Astrocyte (in vitro differentiated cells and primary cell): Measurements from ENCODE around the gene ASB18. TPM values are rescaled to one million over a fixed set of nuclear protein-coding genes. Genes with fewer than 3 reads are reported as not detected.

ENCODE experiments used
- DNase-seq: peaks from one replicate; pipeline ENCODE4 v3.0.0-alpha.2; 2010; ENCODE audit warnings: low read depth
- FAIRE-seq: peaks from 2 replicates; lab custom pipeline; 2011; peaks lifted over from hg19 to GRCh38; lab: Jason Lieb, UNC
- H2AFZ ChIP-seq: 2 replicates; pipeline ENCODE4 v1.6.0; 2012; ENCODE audit warnings: low read depth, low read length, inconsistent platforms
- H3K27ac ChIP-seq: 2 replicates; pipeline ENCODE4 v1.5.1; 2011; ENCODE audit warnings: low read depth, low read length, inconsistent platforms
- H3K27me3 ChIP-seq: 2 replicates; pipeline ENCODE4 v1.6.0; 2011; ENCODE audit warnings: low read length, inconsistent platforms; ENCODE audit not compliant: insufficient read depth
- H3K36me3 ChIP-seq: 2 replicates; pipeline ENCODE4 v1.5.1; 2011; ENCODE audit warnings: low read length, inconsistent platforms; ENCODE audit not compliant: insufficient read depth
- H3K4me1 ChIP-seq: 2 replicates; pipeline ENCODE4 v1.5.1; 2011; ENCODE audit warnings: low read length, inconsistent platforms; ENCODE audit not compliant: insufficient read depth
- H3K4me2 ChIP-seq: 2 replicates; pipeline ENCODE4 v1.6.0; 2012; ENCODE audit warnings: low read length, inconsistent platforms
- H3K4me3 ChIP-seq: 2 replicates; pipeline ENCODE4 v1.5.1; 2011; ENCODE audit warnings: low read depth, mild to moderate bottlenecking, low read length, inconsistent platforms; ENCODE audit not compliant: insufficient read depth
- H3K79me2 ChIP-seq: 2 replicates; pipeline ENCODE4 v1.6.0; 2012; ENCODE audit warnings: mild to moderate bottlenecking, low read length, inconsistent platforms; ENCODE audit not compliant: insufficient read depth
- H3K9ac ChIP-seq: 2 replicates; pipeline ENCODE4 v1.6.0; 2012; ENCODE audit warnings: mild to moderate bottlenecking, low read length, inconsistent platforms
- H3K9me3 ChIP-seq: 2 replicates; pipeline ENCODE4 v1.5.1; 2012; ENCODE audit warnings: low read depth, mild to moderate bottlenecking, low read length, inconsistent platforms; ENCODE audit not compliant: insufficient read depth
- H4K20me1 ChIP-seq: 2 replicates; pipeline ENCODE4 v1.6.0; 2012; ENCODE audit warnings: low read length, inconsistent platforms; ENCODE audit not compliant: insufficient read depth
- H3K27ac Mint-ChIP-seq: one replicate; pipeline ENCODE4 v1.8.0; 2021; ENCODE audit warnings: mild to moderate bottlenecking, mixed read lengths; ENCODE audit not compliant: unreplicated experiment
- H3K27me3 Mint-ChIP-seq: one replicate; pipeline ENCODE4 v1.8.0; 2021; ENCODE audit warnings: low read depth, mixed read lengths; ENCODE audit not compliant: unreplicated experiment
- H3K36me3 Mint-ChIP-seq: one replicate; pipeline ENCODE4 v1.8.0; 2021; ENCODE audit warnings: low read depth, mixed read lengths; ENCODE audit not compliant: unreplicated experiment
- H3K4me1 Mint-ChIP-seq: one replicate; pipeline ENCODE4 v1.8.0; 2021; ENCODE audit warnings: low read depth, mixed read lengths; ENCODE audit not compliant: unreplicated experiment
- H3K4me3 Mint-ChIP-seq: one replicate; pipeline ENCODE4 v1.8.0; 2021; ENCODE audit warnings: mild to moderate bottlenecking, moderate library complexity, mixed read lengths; ENCODE audit not compliant: unreplicated experiment
- H3K9me3 Mint-ChIP-seq: one replicate; pipeline ENCODE4 v1.8.0; 2021; ENCODE audit warnings: mild to moderate bottlenecking, mixed read lengths; ENCODE audit not compliant: unreplicated experiment
- EZH2 ChIP-seq: IDR thresholded peaks from 2 replicates; pipeline ENCODE4 v1.6.1; 2012; ENCODE audit warnings: mild to moderate bottlenecking, low read length, inconsistent platforms; ENCODE audit not compliant: insufficient read depth
- total RNA-seq: library from RNA; stranded (reverse); gene quantifications from 2 replicates; pipeline ENCODE4 v1.2.1, GENCODE V29; 2021
- TF ChIP-seq, protein P1 (sequence below): IDR thresholded peaks from 2 replicates; pipeline ENCODE4 v1.5.1; 2011; ENCODE audit warnings: low read depth, mild to moderate bottlenecking, inconsistent platforms, low read length, moderate library complexity; ENCODE audit not compliant: insufficient read depth

ASB18 gene
- total RNA-seq, 1 donor from 2014 or later = not detected

DNA sequence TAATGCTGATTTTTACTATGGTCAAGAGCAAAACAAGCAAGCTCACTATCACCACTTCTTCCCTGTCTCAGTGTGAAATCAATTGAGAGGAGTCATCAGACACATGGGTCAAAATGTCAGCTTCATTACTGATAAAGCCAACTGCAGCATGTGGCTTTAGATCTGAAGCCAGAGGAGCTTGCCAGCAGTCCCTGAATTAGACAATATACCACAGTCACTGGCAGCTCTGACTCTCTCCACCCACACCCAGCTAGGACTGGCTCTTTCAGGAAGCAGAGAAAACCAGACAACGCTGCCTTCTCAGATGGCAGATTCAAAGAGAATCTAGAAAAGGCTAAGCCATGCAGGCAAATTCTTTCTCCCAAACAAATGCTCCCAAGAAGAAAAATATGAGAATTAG is 20.0 kb upstream of the ASB18 start:
- Mint-ChIP-seq H3K4me3 (no peak overlapping the region), H3K36me3 (no peaks in the 10 kb centered on the region), H3K9me3 (peaks cover 11% of the 10 kb centered on the region), H3K27me3 (peaks cover 21% of the 10 kb centered on the region), H3K4me1 (peaks cover 4% of the 10 kb centered on the region), H3K27ac (no peak overlapping the region)
- H3K4me1 ChIP-seq = no peaks in the 10 kb centered on the region
- no peaks in the 10 kb centered on the region for H3K79me2 ChIP-seq
- H3K4me2 ChIP-seq = no peak overlapping the region
- no peak overlapping the region for H3K9ac ChIP-seq
- TF ChIP-seq EZH2 = no peak
- TF ChIP-seq, protein P1, sequence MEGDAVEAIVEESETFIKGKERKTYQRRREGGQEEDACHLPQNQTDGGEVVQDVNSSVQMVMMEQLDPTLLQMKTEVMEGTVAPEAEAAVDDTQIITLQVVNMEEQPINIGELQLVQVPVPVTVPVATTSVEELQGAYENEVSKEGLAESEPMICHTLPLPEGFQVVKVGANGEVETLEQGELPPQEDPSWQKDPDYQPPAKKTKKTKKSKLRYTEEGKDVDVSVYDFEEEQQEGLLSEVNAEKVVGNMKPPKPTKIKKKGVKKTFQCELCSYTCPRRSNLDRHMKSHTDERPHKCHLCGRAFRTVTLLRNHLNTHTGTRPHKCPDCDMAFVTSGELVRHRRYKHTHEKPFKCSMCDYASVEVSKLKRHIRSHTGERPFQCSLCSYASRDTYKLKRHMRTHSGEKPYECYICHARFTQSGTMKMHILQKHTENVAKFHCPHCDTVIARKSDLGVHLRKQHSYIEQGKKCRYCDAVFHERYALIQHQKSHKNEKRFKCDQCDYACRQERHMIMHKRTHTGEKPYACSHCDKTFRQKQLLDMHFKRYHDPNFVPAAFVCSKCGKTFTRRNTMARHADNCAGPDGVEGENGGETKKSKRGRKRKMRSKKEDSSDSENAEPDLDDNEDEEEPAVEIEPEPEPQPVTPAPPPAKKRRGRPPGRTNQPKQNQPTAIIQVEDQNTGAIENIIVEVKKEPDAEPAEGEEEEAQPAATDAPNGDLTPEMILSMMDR = no peak
- no peaks in the 10 kb centered on the region for H4K20me1 ChIP-seq
- no peak overlapping the region for H3K27ac ChIP-seq
- DNase-seq = no peak
- no peaks in the 10 kb centered on the region for H3K9me3 ChIP-seq
- H3K27me3 ChIP-seq = no peaks in the 10 kb centered on the region
- no peak overlapping the region for H3K4me3 ChIP-seq
- no peak overlapping the region for H2AFZ ChIP-seq
- H3K36me3 ChIP-seq = no peaks in the 10 kb centered on the region
- no peak for FAIRE-seq

DNA sequence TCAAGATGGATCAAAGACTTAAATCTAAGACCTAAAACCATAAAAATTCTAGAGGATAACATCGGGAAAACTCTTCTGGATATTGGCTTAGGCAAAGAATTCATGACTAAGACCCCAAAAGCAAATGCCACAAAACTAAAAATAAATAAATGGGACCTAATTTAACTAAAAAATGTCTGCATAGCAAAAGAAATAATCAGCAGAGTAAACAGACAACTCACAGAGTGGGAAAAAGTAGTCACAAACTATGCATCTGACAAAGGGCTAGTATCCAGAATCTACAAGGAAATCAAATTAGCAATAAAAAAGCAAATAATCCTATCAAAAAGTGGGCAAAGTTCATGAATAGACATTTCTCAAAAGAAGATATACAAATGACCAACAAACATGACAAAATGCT is 18.2 kb upstream of the ASB18 start:
- no peak for TF ChIP-seq EZH2
- TF ChIP-seq, protein P1 = no peak
- FAIRE-seq = no peak
- no peaks in the 10 kb centered on the region for H3K4me1 ChIP-seq

DNA sequence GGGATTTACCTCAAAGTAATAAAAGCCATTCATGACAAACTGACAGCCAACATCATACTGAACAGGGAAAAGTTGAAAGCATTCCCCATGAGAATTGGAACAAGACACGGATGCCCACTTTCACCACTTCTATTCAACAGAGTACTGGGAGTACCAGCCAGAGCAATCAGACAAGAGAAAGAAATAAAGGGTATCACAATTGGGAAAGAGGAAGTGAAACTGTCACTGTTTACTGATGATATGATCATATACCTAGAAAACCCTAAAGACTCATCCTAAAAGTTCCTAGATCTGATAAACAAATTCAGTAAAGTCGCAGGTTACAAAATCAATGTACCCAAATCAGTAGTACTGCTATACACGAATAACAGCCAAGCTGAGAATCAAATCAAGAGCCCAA is 17.2 kb upstream of the ASB18 start:
- Histone ChIP-seq H3K36me3 (no peaks in the 10 kb centered on the region), H3K27me3 (no peaks in the 10 kb centered on the region), H3K4me3 (no peak overlapping the region), H3K4me2 (no peak overlapping the region), H4K20me1 (no peaks in the 10 kb centered on the region), H3K79me2 (no peaks in the 10 kb centered on the region), H3K27ac (no peak overlapping the region), H3K9me3 (no peaks in the 10 kb centered on the region), H2AFZ (no peak overlapping the region), H3K9ac (no peak overlapping the region), H3K4me1 (no peaks in the 10 kb centered on the region)
- Mint-ChIP-seq H3K4me1 (no peaks in the 10 kb centered on the region), H3K9me3 (peaks cover 5% of the 10 kb centered on the region), H3K36me3 (no peaks in the 10 kb centered on the region), H3K4me3 (no peak overlapping the region), H3K27me3 (peaks cover 8% of the 10 kb centered on the region), H3K27ac (no peak overlapping the region)
- DNase-seq = no peak
- no peak for TF ChIP-seq EZH2
- TF ChIP-seq, protein P1 = no peak
- no peak for FAIRE-seq

More for the DNA sequence above, 18.2 kb upstream of the ASB18 start:
- no peaks in the 10 kb centered on the region for H3K36me3 ChIP-seq
- DNase-seq = no peak
- Mint-ChIP-seq H3K27ac (no peak overlapping the region), H3K27me3 (peaks cover 6% of the 10 kb centered on the region), H3K4me1 (peaks cover 4% of the 10 kb centered on the region), H3K9me3 (peaks cover 5% of the 10 kb centered on the region), H3K36me3 (no peaks in the 10 kb centered on the region), H3K4me3 (no peak overlapping the region)
- H3K4me3 ChIP-seq = no peak overlapping the region
- no peaks in the 10 kb centered on the region for H3K27me3 ChIP-seq
- H2AFZ ChIP-seq = no peak overlapping the region
- H3K9ac ChIP-seq = no peak overlapping the region
- H3K79me2 ChIP-seq = no peaks in the 10 kb centered on the region
- H4K20me1 ChIP-seq = no peaks in the 10 kb centered on the region
- H3K4me2 ChIP-seq = no peak overlapping the region
- no peak overlapping the region for H3K27ac ChIP-seq
- no peaks in the 10 kb centered on the region for H3K9me3 ChIP-seq
